Airway epithelial cell (primary cell): ENCODE measurements around the gene ALPI. TPM values are rescaled to one million over a fixed set of nuclear protein-coding genes. Genes with fewer than 3 reads are reported as not detected.

Experiments
- total RNA-seq: library from RNA; depleted of rRNA; stranded (reverse); fragments of >200 nt; gene quantifications from 2 replicates; pipeline ENCODE4 v1.2.3, GENCODE V29; 2015

The ALPI gene
- not detected in 2 replicates for total RNA-seq

DNA sequence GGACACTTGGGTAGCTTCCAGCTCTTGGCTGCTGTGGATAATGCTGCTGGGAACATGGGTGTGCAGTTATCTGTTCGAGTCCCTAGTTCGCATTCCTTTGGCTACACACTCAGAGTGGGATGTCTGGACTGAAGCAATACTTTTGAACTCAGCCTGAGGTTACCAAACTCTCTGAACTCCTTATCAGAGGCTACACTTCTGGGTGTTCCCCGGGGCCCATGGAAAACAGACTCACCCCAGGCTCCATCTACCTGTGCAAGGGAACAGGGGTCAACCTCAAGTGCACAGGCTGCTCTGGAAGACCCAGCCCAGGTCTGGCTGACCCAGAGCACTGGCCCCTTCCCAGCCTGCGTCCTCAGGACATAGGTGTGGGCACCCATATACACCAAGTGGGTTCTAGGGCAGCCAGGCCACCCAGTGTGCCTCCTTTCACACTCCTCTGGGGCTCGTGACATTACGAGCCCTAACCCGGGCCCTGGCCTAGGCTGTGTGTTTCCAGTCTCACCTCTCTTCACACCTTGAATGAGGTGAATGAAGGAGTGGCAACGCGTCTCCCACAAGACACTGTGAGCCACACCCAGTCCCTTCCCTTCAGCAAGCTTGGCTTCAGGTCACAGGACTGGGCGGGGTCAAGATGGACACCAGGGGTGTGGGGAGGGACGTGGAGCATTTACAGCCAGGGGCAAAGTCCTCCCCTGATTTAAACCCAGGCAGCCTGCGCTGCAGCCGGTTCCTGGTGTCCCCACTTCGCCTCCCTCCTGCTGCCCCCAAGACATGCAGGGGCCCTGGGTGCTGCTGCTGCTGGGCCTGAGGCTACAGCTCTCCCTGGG lies at the start of gene ALPI:
Gene ALPI, plus strand, starts transcription at position 728 of the 830 bp plus-strand sequence. Its CDS starts 47 bp downstream, at position 775.

DNA sequence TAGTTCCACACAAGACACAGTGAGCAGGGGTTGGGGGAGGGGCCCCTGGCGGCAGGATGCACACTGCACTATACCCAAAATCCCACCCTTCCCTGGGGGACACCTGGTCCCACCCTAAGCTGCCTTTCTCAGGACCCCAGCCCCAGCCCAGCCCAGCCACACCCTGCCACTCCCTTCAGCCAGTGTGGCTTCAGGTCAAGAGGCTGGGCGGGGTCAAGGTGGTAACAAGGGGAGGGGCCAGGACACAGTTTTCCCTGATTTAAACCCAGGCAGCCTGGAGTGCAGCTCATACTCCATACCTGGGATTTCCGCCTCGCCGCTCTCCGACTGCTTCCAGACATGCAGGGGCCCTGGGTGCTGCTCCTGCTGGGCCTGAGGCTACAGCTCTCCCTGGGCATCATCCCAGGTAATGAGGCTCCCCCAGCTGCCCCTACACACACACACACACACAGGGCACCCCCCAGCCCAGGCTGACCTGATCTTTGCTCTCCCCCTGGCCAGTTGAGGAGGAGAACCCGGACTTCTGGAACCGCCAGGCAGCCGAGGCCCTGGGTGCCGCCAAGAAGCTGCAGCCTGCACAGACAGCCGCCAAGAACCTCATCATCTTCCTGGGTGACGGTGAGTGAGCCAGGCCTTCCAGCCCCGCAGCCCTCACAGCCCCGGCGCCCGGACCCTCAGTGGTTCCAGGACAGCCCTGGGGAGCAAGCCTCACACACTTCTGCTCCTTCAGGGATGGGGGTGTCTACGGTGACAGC lies 49.2 kb upstream of the ALPI start, which contains the start of gene ALPG:
Gene ALPG, plus strand, starts transcription at position 289 of the 755 bp plus-strand sequence. Its CDS starts 51 bp downstream, at position 340.

DNA sequence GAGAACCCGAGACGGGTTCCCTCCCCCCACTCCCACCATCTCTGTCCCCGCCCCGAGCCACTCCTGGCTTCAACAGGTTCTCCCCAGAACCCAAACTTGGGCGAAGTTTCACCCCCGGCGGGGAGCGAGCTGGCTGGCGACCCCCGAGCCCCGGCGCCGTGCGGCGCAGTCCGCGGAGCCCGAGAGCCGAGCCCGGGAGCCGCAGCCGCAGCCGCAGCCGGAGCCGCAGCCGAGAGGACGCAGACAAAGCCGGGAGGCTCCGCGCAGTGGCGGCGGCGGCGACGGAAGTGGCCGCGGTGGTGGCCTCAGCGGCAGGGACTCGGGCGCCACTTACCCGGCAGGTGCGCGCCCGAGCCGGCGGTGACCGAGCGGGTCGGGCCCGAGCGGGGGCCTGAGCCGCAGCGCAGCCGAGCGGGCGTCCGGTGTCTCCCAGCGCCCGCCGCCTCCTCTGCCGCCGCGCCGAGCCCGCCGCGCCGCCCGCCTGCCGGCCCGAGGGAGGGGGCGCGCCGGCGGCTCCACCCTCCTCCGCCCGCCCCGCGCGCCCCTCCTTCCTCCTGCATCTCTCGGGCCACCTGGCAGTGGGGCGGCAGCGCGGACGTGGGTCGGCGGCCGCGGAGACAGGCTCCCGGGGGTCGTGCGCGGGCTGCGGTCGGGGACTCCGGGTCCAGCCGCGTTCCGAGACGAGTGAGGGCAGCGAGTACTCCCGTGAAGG lies 31.6 kb downstream of the ALPI start, which contains the start of gene ECEL1:
Gene ECEL1, minus strand, starts transcription at position 450 of the 712 bp plus-strand sequence. CDS start 1,181 bp downstream, outside the sequence.

Other genes with a start within 250 kb of the ALPI start
- gene ALPP, start 77.4 kb upstream of the ALPI start, total RNA-seq: not detected in 2 replicates
- not detected in 2 replicates for gene ALPG, start 49.3 kb upstream of the ALPI start, total RNA-seq
- gene ECEL1, start 31.7 kb downstream of the ALPI start, total RNA-seq: not detected in 2 replicates
- gene PRSS56, start 64.2 kb downstream of the ALPI start, total RNA-seq: not detected in 2 replicates
- not detected in 2 replicates for gene CHRND, start 70.0 kb downstream of the ALPI start, total RNA-seq
- gene CHRNG, start 83.5 kb downstream of the ALPI start, total RNA-seq: not detected in 2 replicates
- gene TIGD1, start 94.4 kb downstream of the ALPI start, total RNA-seq: 1.1 and 2.2 TPM in 2 replicates
- 86.3 and 104 TPM in 2 replicates for gene EIF4E2, start 94.5 kb downstream of the ALPI start, total RNA-seq
- gene EFHD1, start 177.5 kb downstream of the ALPI start, total RNA-seq: 0.21 and 0.84 TPM in 2 replicates
- gene GIGYF2, start 241.2 kb downstream of the ALPI start, total RNA-seq: 29.7 and 36.9 TPM in 2 replicates